Measurements from ENCODE around the gene EML3. TPM values are rescaled to one million over a fixed set of nuclear protein-coding genes. Genes with fewer than 3 reads are reported as not detected.

The EML3 gene
- total and polyA plus RNA-seq, 2 donors, result 17.8 to 99.3 TPM

DNA sequence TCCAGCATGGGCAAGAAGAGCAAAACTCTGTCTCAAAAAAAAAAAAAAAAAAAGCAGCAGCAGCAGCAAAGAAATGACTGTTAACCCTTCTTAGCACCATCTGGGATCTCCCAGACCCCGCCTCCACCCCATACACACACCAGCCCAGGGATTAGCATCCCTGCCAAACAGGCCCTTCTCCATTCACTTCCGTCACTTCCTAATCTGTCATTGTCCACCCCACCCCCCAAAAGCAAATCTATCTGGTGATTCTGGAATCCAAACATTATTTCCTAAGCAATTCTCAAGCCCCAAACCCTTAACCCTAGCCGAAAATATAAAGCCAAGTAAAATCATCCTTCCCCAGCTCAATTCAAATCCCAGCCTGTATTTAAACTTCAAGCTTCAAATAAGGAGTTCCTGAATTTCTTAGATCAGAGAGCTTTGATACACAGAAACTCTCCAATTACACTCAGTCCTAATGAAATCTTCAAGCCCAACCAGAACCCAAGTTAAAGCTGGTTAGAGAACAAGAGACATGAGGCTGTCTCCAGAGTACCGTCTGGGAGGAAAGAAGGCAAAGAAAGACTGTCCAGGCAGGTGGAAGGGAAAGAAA is 60.0 kb downstream of the EML3 start:
- no peaks in the 10 kb centered on the region for H3K9me3 ChIP-seq (ENCODE audit: control insufficient read depth in 2 of 2, insufficient read depth in 1 of 2, low read length in 1 of 2)
- peaks cover 10 to 16% of the 10 kb centered on the region in 2 donors for H3K27me3 ChIP-seq (ENCODE audit: control insufficient read depth in 2 of 2, insufficient read depth in 1 of 2, low read length in 1 of 2)
- DNase-seq (ENCODE audit: low read depth in 6 of 9, low spot score in 9 of 9), result no peak
- WGBS, result 73% methylated on average over 4 of the region's 4 CpGs
- H3K27ac ChIP-seq (ENCODE audit: low read depth in 1 of 2, low read length in 1 of 2), result peak overlapping the region; percentile 77 to 83
- peaks cover 49 to 68% of the 10 kb centered on the region in 2 donors for H3K4me1 ChIP-seq (ENCODE audit: control insufficient read depth in 2 of 2, insufficient read depth in 2 of 2, low read length in 2 of 2)
- peaks cover 0 to 3% of the 10 kb centered on the region in 2 donors for H3K36me3 ChIP-seq (ENCODE audit: control insufficient read depth in 2 of 2, insufficient read depth in 2 of 2, low read length in 1 of 2)
- H3K4me3 ChIP-seq (ENCODE audit: low read length in 2 of 2), result no peak overlapping the region

Other genes with a start within 250 kb of the EML3 start
- 1.5 TPM for gene SCGB1A1, start 193.7 kb downstream of the EML3 start, total RNA-seq
- gene SCGB1A1, start 193.7 kb downstream of the EML3 start, polyA plus RNA-seq, result 27.2 TPM
- 40.1 TPM for gene AHNAK, start 66.0 kb downstream of the EML3 start, total RNA-seq
- gene AHNAK, start 66.0 kb downstream of the EML3 start, polyA plus RNA-seq, result 35.8 TPM
- 1,700 TPM for gene EEF1G, start 38.9 kb downstream of the EML3 start, total RNA-seq
- gene EEF1G, start 38.9 kb downstream of the EML3 start, polyA plus RNA-seq, result 1,365 TPM
- 7.8 TPM for gene TUT1, start 21.3 kb downstream of the EML3 start, total RNA-seq
- 25.3 TPM for gene TUT1, start 21.3 kb downstream of the EML3 start, polyA plus RNA-seq
- gene MTA2, start 10.9 kb downstream of the EML3 start, total RNA-seq, result 121 TPM
- 79.3 TPM for gene MTA2, start 10.9 kb downstream of the EML3 start, polyA plus RNA-seq
- 1.7 TPM for gene ROM1, start 482 bp upstream of the EML3 start, total RNA-seq
- 7.6 TPM for gene ROM1, start 482 bp upstream of the EML3 start, polyA plus RNA-seq
- gene B3GAT3, start 9.2 kb upstream of the EML3 start, total RNA-seq, result 29.4 TPM
- 72.2 TPM for gene B3GAT3, start 9.2 kb upstream of the EML3 start, polyA plus RNA-seq
- 95.9 TPM for gene GANAB, start 33.8 kb upstream of the EML3 start, total RNA-seq
- gene GANAB, start 33.8 kb upstream of the EML3 start, polyA plus RNA-seq, result 98.4 TPM
- 8.6 TPM for gene INTS5, start 40.5 kb upstream of the EML3 start, total RNA-seq
- 8.1 TPM for gene INTS5, start 40.5 kb upstream of the EML3 start, polyA plus RNA-seq
- 111 TPM for gene C11orf98, start 52.4 kb upstream of the EML3 start, total RNA-seq
- gene C11orf98, start 52.4 kb upstream of the EML3 start, polyA plus RNA-seq, result 152 TPM
- gene CSKMT, start 52.5 kb upstream of the EML3 start, total RNA-seq, result 31.1 TPM
- 64.6 TPM for gene CSKMT, start 52.5 kb upstream of the EML3 start, polyA plus RNA-seq
- 11.8 TPM for gene UQCC3, start 58.9 kb upstream of the EML3 start, total RNA-seq
- gene UQCC3, start 58.9 kb upstream of the EML3 start, polyA plus RNA-seq, result 19.3 TPM
- 4.0 TPM for gene LBHD1, start 59.5 kb upstream of the EML3 start, total RNA-seq
- 14.0 TPM for gene LBHD1, start 59.5 kb upstream of the EML3 start, polyA plus RNA-seq
- 142 TPM for gene UBXN1, start 66.3 kb upstream of the EML3 start, total RNA-seq
- 191 TPM for gene UBXN1, start 66.3 kb upstream of the EML3 start, polyA plus RNA-seq
- 0.80 TPM for gene LRRN4CL, start 76.8 kb upstream of the EML3 start, total RNA-seq
- gene LRRN4CL, start 76.8 kb upstream of the EML3 start, polyA plus RNA-seq, result 0.75 TPM
- 29.3 TPM for gene BSCL2, start 94.6 kb upstream of the EML3 start, total RNA-seq
- 76.6 TPM for gene BSCL2, start 94.6 kb upstream of the EML3 start, polyA plus RNA-seq
- 0.05 TPM for gene GNG3, start 94.9 kb upstream of the EML3 start, total RNA-seq
- gene GNG3, start 94.9 kb upstream of the EML3 start, polyA plus RNA-seq, result 0.41 TPM
- gene HNRNPUL2, start 114.7 kb upstream of the EML3 start, total RNA-seq, result 7.7 TPM
- 44.7 TPM for gene HNRNPUL2, start 114.7 kb upstream of the EML3 start, polyA plus RNA-seq
- gene TTC9C, start 115.7 kb upstream of the EML3 start, total RNA-seq, result 37.8 TPM
- gene TTC9C, start 115.7 kb upstream of the EML3 start, polyA plus RNA-seq, result 34.9 TPM
- 8.9 TPM for gene ZBTB3, start 141.4 kb upstream of the EML3 start, total RNA-seq
- gene ZBTB3, start 141.4 kb upstream of the EML3 start, polyA plus RNA-seq, result 7.7 TPM
- 172 TPM for gene POLR2G, start 148.8 kb upstream of the EML3 start, total RNA-seq
- gene POLR2G, start 148.8 kb upstream of the EML3 start, polyA plus RNA-seq, result 150 TPM
- gene TAF6L, start 158.6 kb upstream of the EML3 start, total RNA-seq, result 18.9 TPM
- 26.5 TPM for gene TAF6L, start 158.6 kb upstream of the EML3 start, polyA plus RNA-seq
- gene TMEM179B, start 174.6 kb upstream of the EML3 start, total RNA-seq, result 36.5 TPM
- gene TMEM179B, start 174.6 kb upstream of the EML3 start, polyA plus RNA-seq, result 58.2 TPM
- gene TMEM223, start 179.2 kb upstream of the EML3 start, total RNA-seq, result 19.9 TPM
- 18.4 TPM for gene TMEM223, start 179.2 kb upstream of the EML3 start, polyA plus RNA-seq
- 34.4 TPM for gene NXF1, start 192.7 kb upstream of the EML3 start, total RNA-seq
- gene NXF1, start 192.7 kb upstream of the EML3 start, polyA plus RNA-seq, result 186 TPM
- 30.0 TPM for gene STX5, start 219.3 kb upstream of the EML3 start, total RNA-seq
- 31.2 TPM for gene STX5, start 219.3 kb upstream of the EML3 start, polyA plus RNA-seq
- not detected for gene TEX54, start 220.1 kb upstream of the EML3 start, total RNA-seq
- 1.3 TPM for gene TEX54, start 220.1 kb upstream of the EML3 start, polyA plus RNA-seq
- 71.2 TPM for gene WDR74, start 226.8 kb upstream of the EML3 start, total RNA-seq
- 57.2 TPM for gene WDR74, start 226.8 kb upstream of the EML3 start, polyA plus RNA-seq

Data from thymus (tissue), 11 donors.